Prostate gland (tissue), 2 donors: Measurements from ENCODE around the gene EFS.

Experiments used
- POLR2A ChIP-seq: fragments of 450-650 bp; IDR thresholded peaks from one replicate; pipeline ENCODE4 v1.6.1; 2016; ENCODE audit warnings: antibody characterized with exemption, mild to moderate bottlenecking
- POLR2AphosphoS5 ChIP-seq: sonication (generic); formaldehyde crosslinking; IDR thresholded peaks from one replicate; pipeline ENCODE4 v1.6.1; 2017; ENCODE audit warnings: antibody characterized with exemption
- TF ChIP-seq, protein P1 (sequence below), 4 experiments: fragments of 200-600 bp in 2 of 4; fragments of 450-650 bp in 2 of 4; sonication (generic) in 2 of 4; IDR thresholded peaks; 1 replicate in 3 of 4; 2 replicates in 1 of 4; pipeline ENCODE4 v1.5.1; 2016 to 2019; ENCODE audit warnings: antibody characterized with exemption in 4 of 4, mild to moderate bottlenecking in 2 of 4, moderate library complexity in 2 of 4

DNA sequence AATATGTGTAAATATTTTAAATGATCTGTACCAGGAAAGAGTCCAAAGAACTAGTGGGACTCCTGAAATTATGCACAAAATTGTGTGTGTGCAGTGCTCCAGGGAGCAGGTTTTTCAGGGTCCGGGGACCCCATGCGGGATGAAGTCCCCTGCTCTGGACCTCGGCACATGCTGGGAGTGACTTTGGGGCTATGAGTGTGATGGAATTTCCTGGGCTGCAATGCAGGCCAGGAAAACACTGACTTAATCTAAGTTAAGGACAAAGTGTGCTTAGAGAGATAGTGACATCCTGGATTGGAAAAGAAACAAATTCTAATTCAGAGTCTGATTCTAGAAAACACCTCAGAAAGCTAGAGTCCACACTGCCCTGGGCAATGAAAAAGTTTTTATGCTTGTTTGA lies 49.3 kb upstream of the EFS start:
- TF ChIP-seq, protein P1, sequence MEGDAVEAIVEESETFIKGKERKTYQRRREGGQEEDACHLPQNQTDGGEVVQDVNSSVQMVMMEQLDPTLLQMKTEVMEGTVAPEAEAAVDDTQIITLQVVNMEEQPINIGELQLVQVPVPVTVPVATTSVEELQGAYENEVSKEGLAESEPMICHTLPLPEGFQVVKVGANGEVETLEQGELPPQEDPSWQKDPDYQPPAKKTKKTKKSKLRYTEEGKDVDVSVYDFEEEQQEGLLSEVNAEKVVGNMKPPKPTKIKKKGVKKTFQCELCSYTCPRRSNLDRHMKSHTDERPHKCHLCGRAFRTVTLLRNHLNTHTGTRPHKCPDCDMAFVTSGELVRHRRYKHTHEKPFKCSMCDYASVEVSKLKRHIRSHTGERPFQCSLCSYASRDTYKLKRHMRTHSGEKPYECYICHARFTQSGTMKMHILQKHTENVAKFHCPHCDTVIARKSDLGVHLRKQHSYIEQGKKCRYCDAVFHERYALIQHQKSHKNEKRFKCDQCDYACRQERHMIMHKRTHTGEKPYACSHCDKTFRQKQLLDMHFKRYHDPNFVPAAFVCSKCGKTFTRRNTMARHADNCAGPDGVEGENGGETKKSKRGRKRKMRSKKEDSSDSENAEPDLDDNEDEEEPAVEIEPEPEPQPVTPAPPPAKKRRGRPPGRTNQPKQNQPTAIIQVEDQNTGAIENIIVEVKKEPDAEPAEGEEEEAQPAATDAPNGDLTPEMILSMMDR (IDR thresholded peaks at IDR 0.05): no peak
- TF ChIP-seq POLR2A (no peak), POLR2AphosphoS5 (no peak)
